ENCODE measurements around the gene HOXA10. TPM values are rescaled to one million over a fixed set of nuclear protein-coding genes. Genes with fewer than 3 reads are reported as not detected.

Gene HOXA10
- total RNA-seq, 1 experiment from 2014 or later, result 19.6 TPM

DNA sequence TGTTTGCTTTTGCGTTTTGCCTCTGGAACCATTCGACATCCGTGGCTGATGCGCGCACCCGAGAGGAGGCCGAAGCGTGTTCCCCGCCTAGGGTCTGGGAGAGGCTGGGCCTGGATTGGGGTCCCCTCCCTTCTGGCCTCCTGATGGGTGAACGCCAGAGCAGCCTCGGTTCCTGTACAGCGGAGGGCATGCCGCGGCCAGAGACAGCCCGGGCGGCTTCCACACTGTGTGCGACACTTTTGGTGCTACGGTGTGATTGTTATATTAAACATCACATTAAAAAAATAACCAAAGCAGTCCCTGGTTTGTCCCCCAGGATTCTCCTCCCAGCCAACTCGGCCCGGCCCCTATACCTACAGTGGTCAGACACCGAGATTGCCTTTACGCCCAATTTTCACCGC lies 14.0 kb downstream of the HOXA10 start:
- TF ChIP-seq FOSL1 (IDR thresholded peaks at IDR 0.05; ENCODE audit: low read depth), result no peak
- TF ChIP-seq TCF7L2 (IDR thresholded peaks at IDR 0.05; ENCODE audit: borderline replicate concordance, extremely low read depth, insufficient read depth, insufficient read length), result no peak
- TF ChIP-seq YY1 (IDR thresholded peaks at IDR 0.05; ENCODE audit: extremely low read depth, insufficient replicate concordance, low read depth, low read length), result no peak
- TF ChIP-seq EGR1 (IDR thresholded peaks at IDR 0.05; ENCODE audit: low read depth), result no peak
- no peak for TF ChIP-seq SIN3A (IDR thresholded peaks at IDR 0.05; ENCODE audit: low read depth)
- Histone ChIP-seq H3K4me2 (ENCODE audit: low read length) (peak overlapping the region; percentile 97), H3K4me1 (ENCODE audit: control insufficient read depth in 1 of 2, insufficient read depth in 2 of 2, low read length in 2 of 2) (peaks cover 18 to 57% of the 10 kb centered on the region in 2 experiments), H2AFZ (ENCODE audit: low read depth, low read length, poor library complexity, severe bottlenecking) (no peak overlapping the region), H3K9me2 (ENCODE audit: insufficient read depth) (no peaks in the 10 kb centered on the region), H3K79me2 (ENCODE audit: insufficient read depth, low read length) (peaks cover 48% of the 10 kb centered on the region), H3K36me3 (ENCODE audit: control insufficient read depth in 1 of 2, insufficient read depth in 2 of 2, low read length in 2 of 2) (peaks cover 0 to 4% of the 10 kb centered on the region in 2 experiments; a peak in 1 of 4 replicates), H3K27ac (ENCODE audit: low read depth, low read length) (peak overlapping the region; percentile 91; the same call in 1 of the 2 replicates), H3K4me3 (replicated peaks in 1 of 2; ENCODE audit: low read depth in 1 of 2, low read length in 2 of 2) (peak overlapping the region; percentile 49 to 77; a peak in 3 of 4 replicates), H3K9ac (ENCODE audit: low read length) (peak overlapping the region; percentile 89), H3K27me3 (ENCODE audit: insufficient read depth, low read length) (no peaks in the 10 kb centered on the region), H4K20me1 (ENCODE audit: insufficient read depth) (no peaks in the 10 kb centered on the region), H3K9me3 (ENCODE audit: control insufficient read depth in 1 of 2, insufficient read depth in 1 of 2, low read depth in 1 of 2, low read length in 2 of 2) (no peaks in the 10 kb centered on the region)
- no TSS peak for BruUV-seq (replicated peaks)
- POLR2A ChIA-PET, result no interaction called here
- RAD21 ChIA-PET (ENCODE audit: low non-redundant PET in 1 of 2, low total read pairs in 2 of 2, uncharacterized antibody in 2 of 2, unreplicated experiment in 2 of 2), result interaction anchor here (0.9 to 1.4 kb wide), 3 partner anchors 9 to 485 kb away, joined by 3 to 4 read pairs (median 3); no protein-coding TSS in a partner anchor
- CTCF ChIA-PET, result interaction anchor here (0.9 to 3.4 kb wide), 18 partner anchors 8 to 1267 kb away, joined by 3 to 62 read pairs (median 5); partner anchors contain the start of gene HOXA3
- no peak for ATAC-seq
- intact Hi-C loops (cut with micrococcal nuclease), result loop anchor here (2.0 to 10.0 kb wide), 5 partner anchors 878 to 1593 kb away; partner anchors contain the start of genes CBX3 and HNRNPA2B1
- DNase-seq (ENCODE audit: low read depth, low spot score), result no peak

DNA sequence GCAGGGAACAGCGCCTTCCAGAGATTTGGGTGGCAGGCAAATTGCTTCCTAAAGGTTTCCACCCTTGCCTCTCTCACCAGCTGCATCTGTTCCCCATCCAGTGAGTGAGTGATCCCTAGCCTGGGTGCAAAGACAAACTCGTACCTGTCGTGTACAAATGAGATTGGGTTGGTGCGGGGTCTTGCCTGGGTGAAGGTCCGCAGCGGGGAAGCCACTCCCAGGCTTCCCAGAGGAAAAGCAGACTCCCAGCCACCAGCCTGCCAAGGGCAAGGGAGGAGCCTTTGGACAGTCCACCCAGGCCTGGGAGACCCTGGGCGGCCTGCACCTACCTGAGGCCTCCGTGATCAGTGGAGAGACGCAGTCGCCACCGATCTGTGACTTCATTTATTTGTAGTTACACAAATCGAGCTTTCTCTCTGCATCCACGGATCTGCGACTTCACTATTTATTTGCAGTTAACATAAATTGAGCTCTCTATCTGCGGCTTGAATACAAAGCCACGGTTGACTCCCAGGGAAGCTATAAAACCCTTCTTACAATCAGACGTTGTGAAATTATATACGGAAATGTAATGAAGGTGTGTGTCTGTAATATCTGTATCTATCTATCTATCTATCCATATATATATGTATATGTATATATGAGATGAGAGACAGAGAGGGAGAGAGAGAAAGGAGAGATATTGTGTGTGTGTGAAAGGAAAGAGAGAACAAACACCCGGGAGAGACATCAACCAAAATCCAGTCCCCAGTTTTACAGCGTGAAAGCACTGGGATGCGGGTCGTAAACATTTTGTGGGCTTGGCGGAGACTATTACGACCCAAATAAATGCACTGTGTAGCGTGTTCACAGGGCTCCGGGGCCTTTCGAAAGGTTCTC lies 14.6 kb downstream of the HOXA10 start:
- no peak for DNase-seq (ENCODE audit: low read depth, low spot score)
- no peak for ATAC-seq
- Histone ChIP-seq H3K27ac (ENCODE audit: low read depth, low read length) (no peak overlapping the region), H3K4me1 (ENCODE audit: control insufficient read depth in 1 of 2, insufficient read depth in 2 of 2, low read length in 2 of 2) (peaks cover 18 to 59% of the 10 kb centered on the region in 2 experiments), H3K4me3 (replicated peaks in 1 of 2; ENCODE audit: low read depth in 1 of 2, low read length in 2 of 2) (no peak overlapping the region), H3K9me3 (ENCODE audit: control insufficient read depth in 1 of 2, insufficient read depth in 1 of 2, low read depth in 1 of 2, low read length in 2 of 2) (no peaks in the 10 kb centered on the region), H3K27me3 (ENCODE audit: insufficient read depth, low read length) (no peaks in the 10 kb centered on the region), H3K4me2 (ENCODE audit: low read length) (peak overlapping the region; percentile 97; the same call in 1 of the 2 replicates), H3K9me2 (ENCODE audit: insufficient read depth) (no peaks in the 10 kb centered on the region), H4K20me1 (ENCODE audit: insufficient read depth) (no peaks in the 10 kb centered on the region), H3K9ac (ENCODE audit: low read length) (no peak overlapping the region), H3K79me2 (ENCODE audit: insufficient read depth, low read length) (peaks cover 42% of the 10 kb centered on the region), H2AFZ (ENCODE audit: low read depth, low read length, poor library complexity, severe bottlenecking) (no peak overlapping the region), H3K36me3 (ENCODE audit: control insufficient read depth in 1 of 2, insufficient read depth in 2 of 2, low read length in 2 of 2) (peaks cover 0 to 4% of the 10 kb centered on the region in 2 experiments; a peak in 1 of 4 replicates)
- ChIA-PET CTCF (interaction anchor here (1.0 to 1.6 kb wide), 5 partner anchors 20 to 790 kb away, joined by 3 to 8 read pairs (median 4); no protein-coding TSS in a partner anchor), POLR2A (no interaction called here), RAD21 (ENCODE audit: low non-redundant PET in 1 of 2, low total read pairs in 2 of 2, uncharacterized antibody in 2 of 2, unreplicated experiment in 2 of 2) (interaction anchor here in 1 of 2 experiments (1.1 kb wide), 1 partner anchor 478 kb away, joined by 3 read pairs; no protein-coding TSS in a partner anchor)
- no TSS peak for BruUV-seq (replicated peaks)
- no peak for TF ChIP-seq ZFX (IDR thresholded peaks at IDR 0.05)
- TF ChIP-seq CEBPB (IDR thresholded peaks at IDR 0.05; ENCODE audit: low read depth), result no peak
- TF ChIP-seq YY1 (IDR thresholded peaks at IDR 0.05; ENCODE audit: extremely low read depth, insufficient replicate concordance, low read depth, low read length), result no peak
- intact Hi-C loops (cut with micrococcal nuclease), result loop anchor here (2.0 to 10.0 kb wide), 5 partner anchors 877 to 1592 kb away; partner anchors contain the start of genes CBX3 and HNRNPA2B1
